22Rv1 (cell line): ENCODE data around the gene PTPN2.
"Not testable (repeated sequence)": the region's sequence is repeated elsewhere in the genome, so short reads cannot be mapped to it uniquely, and the experiment has no call there.

Source experiments
- ZFX ChIP-seq: fragments of 450-650 bp; IDR thresholded peaks from 2 replicates; pipeline ENCODE4 v1.6.1; 2017; ENCODE audit warnings: antibody characterized with exemption, borderline replicate concordance
- TF ChIP-seq, protein P1 (sequence below): fragments of 450-650 bp; IDR thresholded peaks from 2 replicates; pipeline ENCODE4 v1.5.1; 2017; ENCODE audit warnings: mild to moderate bottlenecking

- TF ChIP-seq, protein P1, sequence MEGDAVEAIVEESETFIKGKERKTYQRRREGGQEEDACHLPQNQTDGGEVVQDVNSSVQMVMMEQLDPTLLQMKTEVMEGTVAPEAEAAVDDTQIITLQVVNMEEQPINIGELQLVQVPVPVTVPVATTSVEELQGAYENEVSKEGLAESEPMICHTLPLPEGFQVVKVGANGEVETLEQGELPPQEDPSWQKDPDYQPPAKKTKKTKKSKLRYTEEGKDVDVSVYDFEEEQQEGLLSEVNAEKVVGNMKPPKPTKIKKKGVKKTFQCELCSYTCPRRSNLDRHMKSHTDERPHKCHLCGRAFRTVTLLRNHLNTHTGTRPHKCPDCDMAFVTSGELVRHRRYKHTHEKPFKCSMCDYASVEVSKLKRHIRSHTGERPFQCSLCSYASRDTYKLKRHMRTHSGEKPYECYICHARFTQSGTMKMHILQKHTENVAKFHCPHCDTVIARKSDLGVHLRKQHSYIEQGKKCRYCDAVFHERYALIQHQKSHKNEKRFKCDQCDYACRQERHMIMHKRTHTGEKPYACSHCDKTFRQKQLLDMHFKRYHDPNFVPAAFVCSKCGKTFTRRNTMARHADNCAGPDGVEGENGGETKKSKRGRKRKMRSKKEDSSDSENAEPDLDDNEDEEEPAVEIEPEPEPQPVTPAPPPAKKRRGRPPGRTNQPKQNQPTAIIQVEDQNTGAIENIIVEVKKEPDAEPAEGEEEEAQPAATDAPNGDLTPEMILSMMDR = not testable (repeated sequence)
- TF ChIP-seq ZFX = not testable (repeated sequence)
Measured at GRCh38 chr18:12776415-12776814, 107.6 kb downstream of the PTPN2 start.
